RWPE2 (cell line): ENCODE data around the gene KCTD19.
"Not testable (repeated sequence)": the region's sequence is repeated elsewhere in the genome, so short reads cannot be mapped to it uniquely, and the experiment has no call there.

Source experiments
- ATAC-seq: fragments of 200-7000 bp; cut with Tn5 transposase; 3 replicates; pipeline ENCODE4 v1.9.1; 2021; ENCODE audit warnings: low read depth
- DNase-seq: peaks from one replicate; pipeline ENCODE4 v3.0.0-alpha.2; 2020; ENCODE audit warnings: low spot score
- H3K27ac ChIP-seq: fragments of 450-650 bp; 2 replicates; pipeline ENCODE4 v1.5.1; 2017; ENCODE audit warnings: mild to moderate bottlenecking; ENCODE audit not compliant: poor library complexity, severe bottlenecking
- H3K27me3 ChIP-seq: fragments of 250-450 bp; sonication (Bioruptor Pico); 2 replicates; pipeline ENCODE4 v1.5.1; 2021; ENCODE audit warnings: mild to moderate bottlenecking, moderate library complexity; ENCODE audit not compliant: insufficient read depth, poor library complexity, severe bottlenecking
- H3K36me3 ChIP-seq: fragments of 250-450 bp; sonication (Bioruptor Pico); 2 replicates; pipeline ENCODE4 v1.5.1; 2020; ENCODE audit warnings: low read depth, mild to moderate bottlenecking, moderate library complexity
- H3K4me1 ChIP-seq: fragments of 250-450 bp; sonication (Bioruptor Pico); 2 replicates; pipeline ENCODE4 v1.5.1; 2021; ENCODE audit warnings: mild to moderate bottlenecking, moderate library complexity; ENCODE audit not compliant: insufficient read depth, poor library complexity, severe bottlenecking
- H3K4me3 ChIP-seq: fragments of 250-450 bp; sonication (Bioruptor Pico); 2 replicates; pipeline ENCODE4 v1.5.1; 2021; ENCODE audit warnings: mild to moderate bottlenecking, moderate library complexity; ENCODE audit not compliant: severe bottlenecking
- H3K9me3 ChIP-seq: fragments of 250-450 bp; sonication (Bioruptor Pico); 2 replicates; pipeline ENCODE4 v1.5.1; 2021; ENCODE audit warnings: mild to moderate bottlenecking, moderate library complexity; ENCODE audit not compliant: severe bottlenecking
- CTCF ChIP-seq: fragments of 450-650 bp; IDR thresholded peaks from one replicate; pipeline ENCODE4 v1.5.1; 2017; ENCODE audit warnings: mild to moderate bottlenecking, moderate library complexity; ENCODE audit not compliant: poor library complexity, severe bottlenecking

KCTD19 gene

GRCh38 chr16:67361038-67361437 is 34.5 kb upstream of the KCTD19 start:
- no peak for DNase-seq
- H3K9me3 ChIP-seq, result no peaks in the 10 kb centered on the region
- no peak overlapping the region for H3K4me3 ChIP-seq
- no peak for TF ChIP-seq CTCF
- H3K4me1 ChIP-seq, result no peaks in the 10 kb centered on the region
- no peaks in the 10 kb centered on the region for H3K36me3 ChIP-seq
- H3K27ac ChIP-seq, result no peak overlapping the region
- no peaks in the 10 kb centered on the region for H3K27me3 ChIP-seq
- no peak for ATAC-seq

GRCh38 chr16:67359540-67360269 is 33.2 kb upstream of the KCTD19 start:
- not testable (repeated sequence) for H3K9me3 ChIP-seq, ATAC-seq, H3K27ac ChIP-seq, H3K27me3 ChIP-seq, H3K4me1 ChIP-seq, DNase-seq, H3K36me3 ChIP-seq, H3K4me3 ChIP-seq

- no peak for TF ChIP-seq CTCF
- no peaks in the 10 kb centered on the region for H3K9me3 ChIP-seq
- no peaks in the 10 kb centered on the region for H3K36me3 ChIP-seq
- ATAC-seq, result no peak
- H3K27ac ChIP-seq, result no peak overlapping the region
- no peaks in the 10 kb centered on the region for H3K4me1 ChIP-seq
- H3K27me3 ChIP-seq, result no peaks in the 10 kb centered on the region
- H3K4me3 ChIP-seq, result no peak overlapping the region
- no peak for DNase-seq
Observed at GRCh38 chr16:67357561-67357960, 31.0 kb upstream of the KCTD19 start.

- Histone ChIP-seq H3K4me1 (no peaks in the 10 kb centered on the region), H3K4me3 (no peak overlapping the region)
- DNase-seq, result no peak
Observed at GRCh38 chr16:67356396-67356795, 29.9 kb upstream of the KCTD19 start.

GRCh38 chr16:67352463-67352862 is 25.9 kb upstream of the KCTD19 start:
- not testable (repeated sequence) for H3K4me1 ChIP-seq, DNase-seq, H3K36me3 ChIP-seq, ATAC-seq, H3K9me3 ChIP-seq, H3K27ac ChIP-seq, H3K4me3 ChIP-seq, H3K27me3 ChIP-seq

More at GRCh38 chr16:67356396-67356795, 29.9 kb upstream of the KCTD19 start:
- no peak overlapping the region for H3K27ac ChIP-seq
- ATAC-seq, result no peak
- no peaks in the 10 kb centered on the region for H3K27me3 ChIP-seq
- no peak for TF ChIP-seq CTCF
- H3K36me3 ChIP-seq, result no peaks in the 10 kb centered on the region
- H3K9me3 ChIP-seq, result no peaks in the 10 kb centered on the region

GRCh38 chr16:67350324-67350723 is 23.8 kb upstream of the KCTD19 start:
- DNase-seq (no peak), ATAC-seq (no peak)
- no peaks in the 10 kb centered on the region for H3K27me3 ChIP-seq
- TF ChIP-seq CTCF, result no peak
- no peaks in the 10 kb centered on the region for H3K36me3 ChIP-seq
- peaks cover 6% of the 10 kb centered on the region for H3K4me1 ChIP-seq
- H3K4me3 ChIP-seq, result no peak overlapping the region
- no peaks in the 10 kb centered on the region for H3K9me3 ChIP-seq
- H3K27ac ChIP-seq, result no peak overlapping the region
